K562 (cell line): Measurements from ENCODE around the gene POLR2C. TPM values are rescaled to one million over a fixed set of nuclear protein-coding genes. Genes with fewer than 3 reads are reported as not detected.

Experiments
- ATF1 ChIP-seq, 2 experiments: fragments of 450-650 bp in 1 of 2; IDR thresholded peaks; 2 replicates each; pipeline ENCODE4 v1.6.1; 2016; ENCODE audit warnings: missing compliant biosample characterization in 1 of 2, missing genetic modification characterization in 1 of 2
- CBFB ChIP-seq: sonication (generic); formaldehyde crosslinking; IDR thresholded peaks from 2 replicates; pipeline ENCODE4 v1.4.0; 2020; ENCODE audit warnings: mild to moderate bottlenecking, missing genetic modification reagents
- CCNT2 ChIP-seq: IDR thresholded peaks from 2 replicates; pipeline ENCODE4 v1.6.1; 2011; ENCODE audit warnings: borderline replicate concordance, low read depth, mild to moderate bottlenecking, moderate library complexity, mixed read lengths, low read length; ENCODE audit not compliant: insufficient read length; ENCODE audit errors: extremely low read depth
- CTBP1 ChIP-seq: fragments of 450-650 bp; IDR thresholded peaks from 2 replicates; pipeline ENCODE4 v1.6.1; 2016; ENCODE audit warnings: borderline replicate concordance
- ELF1 ChIP-seq: fragments of 200-800 bp; sonication (Bioruptor generic); IDR thresholded peaks from 2 replicates; pipeline ENCODE4 v1.6.1; 2016; ENCODE audit warnings: missing genetic modification characterization, missing compliant biosample characterization
- GABPB1 ChIP-seq: sonication (generic); formaldehyde crosslinking; IDR thresholded peaks from 2 replicates; pipeline ENCODE4 v1.8.0; 2022; ENCODE audit warnings: mild to moderate bottlenecking, missing genetic modification reagents
- MAZ ChIP-seq, 2 experiments: fragments of 450-650 bp in 1 of 2; sonication (generic) in 1 of 2; formaldehyde crosslinking; IDR thresholded peaks in 1 of 2; conservative IDR thresholded peaks in 1 of 2; 2 replicates each; pipeline versions ENCODE4 v1.4.0 to v1.5.0; 2020; ENCODE audit warnings: mild to moderate bottlenecking in 1 of 2, missing genetic modification reagents in 1 of 2
- PCBP1 ChIP-seq: fragments of 200-400 bp; formaldehyde crosslinking; IDR thresholded peaks from 2 replicates; pipeline ENCODE4 v1.6.1; 2018; ENCODE audit warnings: mild to moderate bottlenecking, low read depth, low read length; ENCODE audit not compliant: poor library complexity, severe bottlenecking
- PHF8 ChIP-seq: fragments of 200-600 bp; sonication (generic); IDR thresholded peaks from 2 replicates; pipeline ENCODE4 v1.6.1; 2012; ENCODE audit warnings: mixed run types, mild to moderate bottlenecking, inconsistent platforms, low read length, moderate library complexity, borderline replicate concordance
- SIN3A ChIP-seq, 2 experiments: fragments of 150-350 bp in 1 of 2; IDR thresholded peaks; 2 replicates each; pipeline ENCODE4 v1.6.1; 2011 to 2016; ENCODE audit warnings: borderline replicate concordance in 2 of 2, low read depth in 2 of 2, low read length in 2 of 2, mild to moderate bottlenecking in 2 of 2, moderate library complexity in 2 of 2; ENCODE audit not compliant: control insufficient read depth in 1 of 2
- SIN3B ChIP-seq: fragments of 450-650 bp; IDR thresholded peaks from 2 replicates; pipeline ENCODE4 v1.6.1; 2017; ENCODE audit warnings: low read depth, mild to moderate bottlenecking, moderate library complexity
- UBTF ChIP-seq, 2 experiments: IDR thresholded peaks; 2 replicates each; pipeline ENCODE4 v1.6.1; 2012; ENCODE audit warnings: improper control_type of control experiment in 2 of 2, low read depth in 2 of 2, low read length in 2 of 2, borderline replicate concordance in 1 of 2
- ZBTB2 ChIP-seq: fragments of 450-650 bp; IDR thresholded peaks from 2 replicates; pipeline ENCODE4 v1.6.1; 2016; ENCODE audit warnings: antibody characterized with exemption
- ZC3H4 ChIP-seq: sonication (generic); formaldehyde crosslinking; IDR thresholded peaks from 2 replicates; pipeline ENCODE4 v1.9.0; 2021; ENCODE audit warnings: missing genetic modification reagents, borderline replicate concordance
- ZNF24 ChIP-seq: fragments of 450-650 bp; IDR thresholded peaks from 2 replicates; pipeline ENCODE4 v1.6.1; 2016
- ZNF668 ChIP-seq: fragments of 250-450 bp; sonication (Bioruptor Pico); IDR thresholded peaks from 2 replicates; pipeline ENCODE4 v1.8.0; 2022; ENCODE audit warnings: mild to moderate bottlenecking, inconsistent platforms
- polyA plus RNA-seq, 8 experiments: library from polyadenylated mRNA; depleted of rRNA in 4 of 8; stranded (reverse) in 5 of 8; unstranded in 3 of 8; fragments of >200 nt; fragmentation: Nextera tagmentation in 2 of 8; fragmentation: Illumina TruSeq in 1 of 8; extraction: Ambion mirVana in 2 of 8; extraction: Trizol in 1 of 8; gene quantifications; 2 replicates each; pipeline versions ENCODE4 v1.2.1 to v1.2.3, GENCODE V29; 2011 to 2014; ENCODE audit warnings: inconsistent platforms in 1 of 8, missing spikeins in 1 of 8
- total RNA-seq, 7 experiments: library from RNA; depleted of rRNA in 6 of 7; stranded (reverse); fragments of >200 nt in 6 of 7; fragmentation: Illumina TruSeq in 2 of 7; extraction: Trizol in 2 of 7; gene quantifications; 2 replicates each; pipeline versions ENCODE4 v1.2.1 to v1.2.3, GENCODE V29; 2011 to 2021; ENCODE audit warnings: low replicate concordance in 1 of 7
- TF ChIP-seq, protein P1 (sequence below), 2 experiments: IDR thresholded peaks; 2 replicates each; pipeline ENCODE4 v1.6.1; 2011; ENCODE audit warnings: borderline replicate concordance in 1 of 2, control low read depth in 1 of 2, low read depth in 1 of 2, low read length in 1 of 2, mild to moderate bottlenecking in 1 of 2, mixed read lengths in 1 of 2, moderate library complexity in 1 of 2; ENCODE audit not compliant: insufficient read depth in 1 of 2, insufficient read length in 1 of 2, poor library complexity in 1 of 2, severe bottlenecking in 1 of 2; ENCODE audit errors: extremely low read depth in 1 of 2
- TF ChIP-seq, protein P2 (sequence below): fragments of 200-800 bp; sonication (Bioruptor generic); IDR thresholded peaks from 2 replicates; pipeline ENCODE4 v1.6.1; 2017; ENCODE audit warnings: missing genetic modification characterization, missing compliant biosample characterization

Gene POLR2C
- total and polyA plus RNA-seq, 9 of the 15 experiments (the other 6 are each of a cell fraction or from before 2014, with no cell fraction given): 70.3 to 163 (median 92.3) TPM

DNA sequence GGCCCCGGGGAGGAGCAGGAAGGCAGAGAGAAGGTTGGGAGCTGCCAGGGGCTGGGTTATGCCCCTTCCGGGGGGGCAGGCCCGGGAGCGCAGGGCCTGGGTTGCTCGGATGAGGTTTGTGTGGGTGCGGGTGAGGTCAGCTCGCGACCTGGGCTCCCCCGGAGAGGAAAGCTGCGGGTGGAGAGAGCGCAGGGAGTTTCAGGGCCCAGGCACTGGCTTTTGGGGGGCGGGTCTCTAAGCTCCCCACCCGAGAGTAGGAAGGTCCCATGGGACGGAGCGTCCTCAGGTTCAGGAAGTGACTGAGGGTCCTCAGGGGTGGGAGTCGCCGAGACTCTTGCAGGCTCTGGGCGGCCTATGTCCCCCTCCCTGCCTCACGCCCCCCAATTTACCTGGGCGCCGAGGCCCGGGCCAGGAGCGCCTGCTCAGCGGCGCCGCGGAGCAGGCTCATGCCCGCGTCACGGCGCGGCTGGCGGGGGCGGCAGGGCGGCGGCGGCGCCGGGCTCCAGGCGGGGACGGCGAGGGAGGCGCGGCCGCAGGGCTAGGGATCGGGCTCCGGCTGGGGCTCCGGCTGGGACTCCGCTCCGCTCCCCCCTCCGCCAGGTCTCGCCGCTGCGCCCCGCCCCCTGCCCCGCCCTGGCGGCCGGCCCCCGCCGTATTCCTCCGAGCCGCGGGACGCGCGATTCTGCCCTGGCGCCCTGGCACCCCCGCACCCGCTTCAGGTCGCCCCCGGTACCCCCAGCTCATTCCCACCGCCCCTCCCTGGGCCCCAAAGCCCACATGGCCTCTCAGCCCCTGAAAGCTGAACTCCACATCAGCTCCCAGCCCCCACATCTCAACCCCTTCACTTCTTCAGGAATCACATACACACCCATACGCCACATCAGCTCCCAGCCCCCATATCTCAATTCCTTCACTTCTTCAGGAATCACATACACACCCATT lies 23.7 kb downstream of the POLR2C start, which contains the start of gene DOK4 (continued):
- TF ChIP-seq, protein P1, sequence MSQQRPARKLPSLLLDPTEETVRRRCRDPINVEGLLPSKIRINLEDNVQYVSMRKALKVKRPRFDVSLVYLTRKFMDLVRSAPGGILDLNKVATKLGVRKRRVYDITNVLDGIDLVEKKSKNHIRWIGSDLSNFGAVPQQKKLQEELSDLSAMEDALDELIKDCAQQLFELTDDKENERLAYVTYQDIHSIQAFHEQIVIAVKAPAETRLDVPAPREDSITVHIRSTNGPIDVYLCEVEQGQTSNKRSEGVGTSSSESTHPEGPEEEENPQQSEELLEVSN (IDR thresholded peaks at IDR 0.05; ENCODE audit: borderline replicate concordance in 1 of 2, extremely low read depth in 1 of 2, insufficient read depth in 1 of 2, insufficient read length in 1 of 2, low read depth in 1 of 2, low read length in 1 of 2, poor library complexity in 1 of 2, severe bottlenecking in 1 of 2): peak in 1 of 2 experiments; percentile 81
- no peak for TF ChIP-seq ZC3H4 (CRISPR knock-in tag)
- no peak for TF ChIP-seq ZBTB2
- peak; percentile 66 to 93; a peak in 3 of 4 replicates for TF ChIP-seq UBTF (IDR thresholded peaks at IDR 0.05; ENCODE audit: borderline replicate concordance in 1 of 2, low read depth in 2 of 2, low read length in 2 of 2)
- TF ChIP-seq, protein P2, sequence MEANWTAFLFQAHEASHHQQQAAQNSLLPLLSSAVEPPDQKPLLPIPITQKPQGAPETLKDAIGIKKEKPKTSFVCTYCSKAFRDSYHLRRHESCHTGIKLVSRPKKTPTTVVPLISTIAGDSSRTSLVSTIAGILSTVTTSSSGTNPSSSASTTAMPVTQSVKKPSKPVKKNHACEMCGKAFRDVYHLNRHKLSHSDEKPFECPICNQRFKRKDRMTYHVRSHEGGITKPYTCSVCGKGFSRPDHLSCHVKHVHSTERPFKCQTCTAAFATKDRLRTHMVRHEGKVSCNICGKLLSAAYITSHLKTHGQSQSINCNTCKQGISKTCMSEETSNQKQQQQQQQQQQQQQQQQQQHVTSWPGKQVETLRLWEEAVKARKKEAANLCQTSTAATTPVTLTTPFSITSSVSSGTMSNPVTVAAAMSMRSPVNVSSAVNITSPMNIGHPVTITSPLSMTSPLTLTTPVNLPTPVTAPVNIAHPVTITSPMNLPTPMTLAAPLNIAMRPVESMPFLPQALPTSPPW (CRISPR knock-in tag): peak; percentile 58
- TF ChIP-seq SIN3B: 0 out of 2 replicates have a peak, but pooled peaks have one; percentile 28
- TF ChIP-seq CBFB (CRISPR knock-in tag): no peak
- TF ChIP-seq ZNF24: peak; percentile 78
- peak in 1 of 2 experiments; percentile 50; a peak in 1 of 4 replicates for TF ChIP-seq SIN3A (IDR thresholded peaks at IDR 0.05; ENCODE audit: borderline replicate concordance in 2 of 2, control insufficient read depth in 1 of 2, low read depth in 2 of 2, low read length in 2 of 2)
- TF ChIP-seq CCNT2: peak; percentile 58
- TF ChIP-seq ZNF668 (CRISPR knock-in tag): no peak
- peak; percentile 58; the same call in 1 of the 2 replicates for TF ChIP-seq PHF8
- TF ChIP-seq MAZ (CRISPR knock-in tag; conservative IDR thresholded peaks at IDR 0.05 in 1 of 2, IDR thresholded peaks at IDR 0.05 in 1 of 2): peak in 1 of 2 experiments; percentile 50; a peak in 2 of 4 replicates
- TF ChIP-seq ELF1 (tag): 0 out of 2 replicates have a peak, but pooled peaks have one; percentile 25
- peak; percentile 28; the same call in 1 of the 2 replicates for TF ChIP-seq GABPB1 (CRISPR knock-in tag)
- no peak for TF ChIP-seq ATF1 (CRISPR knock-in tag; IDR thresholded peaks at IDR 0.05)
- 0 out of 2 replicates have a peak, but pooled peaks have one; percentile 27 for TF ChIP-seq ATF1 (tag; IDR thresholded peaks at IDR 0.05)
- TF ChIP-seq PCBP1: peak; percentile 20
- TF ChIP-seq CTBP1: peak; percentile 55; the same call in 1 of the 2 replicates
